Measurements from ENCODE around the gene TRANK1.

TRANK1 gene

DNA sequence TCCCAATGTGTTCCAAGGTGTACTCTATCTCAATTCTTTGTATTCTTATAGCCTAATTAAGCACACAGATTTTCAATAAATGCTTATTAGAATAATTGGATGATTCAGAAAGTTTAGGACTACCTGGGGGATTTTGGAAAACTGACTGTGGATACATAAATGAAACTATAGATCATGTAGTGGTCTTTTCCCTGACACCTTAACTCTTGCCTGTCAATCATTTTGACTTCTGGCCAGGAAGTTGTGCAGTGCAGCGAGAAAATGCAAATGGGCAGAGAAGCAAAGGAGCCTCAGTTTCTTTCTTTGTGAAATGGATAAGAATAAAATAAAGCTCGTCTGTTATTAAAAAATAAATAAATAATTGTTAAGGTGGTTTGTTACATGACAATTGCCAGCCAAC is 133.1 kb downstream of the TRANK1 start:
- Histone ChIP-seq H3K9ac (ENCODE audit: insufficient read length, low read depth) (no peak overlapping the region), H3K4me1 (ENCODE audit: insufficient read depth, insufficient read length) (peaks cover 6% of the 10 kb centered on the region), H3K9me3 (ENCODE audit: insufficient read depth, low read length) (no peaks in the 10 kb centered on the region), H3K27me3 (ENCODE audit: insufficient read depth, insufficient read length) (no peaks in the 10 kb centered on the region), H3K4me3 (ENCODE audit: insufficient read length, low read depth) (no peak overlapping the region), H3K36me3 (ENCODE audit: insufficient read depth, insufficient read length, low read length) (no peaks in the 10 kb centered on the region)
- DNase-seq (ENCODE audit: low read depth, low spot score) = no peak
- TF ChIP-seq ZNF274 (IDR thresholded peaks at IDR 0.05; ENCODE audit: low read depth, low read length) (no peak), SUZ12 (IDR thresholded peaks at IDR 0.05; ENCODE audit: extremely low read depth, insufficient read depth, insufficient read length) (no peak), YY1 (IDR thresholded peaks at IDR 0.05; ENCODE audit: insufficient read depth, insufficient read length) (no peak)

DNA sequence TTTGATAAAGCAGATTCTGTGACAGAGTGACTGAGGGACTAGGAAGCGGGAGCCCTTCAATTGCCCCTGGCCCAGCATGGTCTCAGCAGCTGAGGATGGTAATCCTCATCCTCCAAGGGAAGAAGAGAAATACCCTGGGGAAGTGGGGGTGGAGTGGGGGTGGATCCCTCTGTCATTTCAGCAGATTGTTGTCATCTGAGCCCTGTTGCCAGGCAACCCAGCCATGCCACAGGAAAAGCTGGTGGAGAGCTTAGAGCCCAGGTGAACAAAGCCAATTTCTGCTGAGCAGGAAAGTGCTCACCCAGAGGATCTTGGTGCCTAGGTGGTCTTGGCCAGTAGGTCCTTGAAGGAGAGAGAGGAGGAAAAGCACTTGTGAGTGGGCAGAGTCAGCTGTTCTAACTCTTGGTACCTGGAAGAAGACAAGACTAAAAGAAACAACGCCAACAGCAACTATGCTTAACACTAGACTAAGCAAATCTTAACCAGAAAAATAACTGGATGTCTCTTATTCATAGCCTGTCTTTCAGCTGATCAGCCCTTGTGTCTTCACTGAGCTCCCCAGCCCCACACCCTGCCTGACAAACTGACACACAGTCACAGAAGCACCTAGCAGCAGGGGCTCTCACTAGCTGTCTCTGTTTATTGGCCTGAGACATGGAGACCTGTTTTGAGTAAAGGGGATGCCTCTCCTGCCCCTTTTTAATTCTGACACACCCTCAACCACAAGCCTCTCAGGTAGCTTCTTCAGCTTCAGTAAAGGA is 140.4 kb downstream of the TRANK1 start:
- DNase-seq (ENCODE audit: low read depth, low spot score) = peak; percentile 61
- H3K27me3 ChIP-seq (ENCODE audit: insufficient read depth, insufficient read length) = no peaks in the 10 kb centered on the region
- H3K4me1 ChIP-seq (ENCODE audit: insufficient read depth, insufficient read length) = peaks cover 4% of the 10 kb centered on the region
- no peaks in the 10 kb centered on the region for H3K36me3 ChIP-seq (ENCODE audit: insufficient read depth, insufficient read length, low read length)
- H3K9me3 ChIP-seq (ENCODE audit: insufficient read depth, low read length) = peaks cover 17% of the 10 kb centered on the region
- no peak overlapping the region for H3K4me3 ChIP-seq (ENCODE audit: insufficient read length, low read depth)
- H3K9ac ChIP-seq (ENCODE audit: insufficient read length, low read depth) = no peak overlapping the region
- no peak for TF ChIP-seq ZNF274 (IDR thresholded peaks at IDR 0.05; ENCODE audit: low read depth, low read length)
- no peak for TF ChIP-seq SUZ12 (IDR thresholded peaks at IDR 0.05; ENCODE audit: extremely low read depth, insufficient read depth, insufficient read length)
- no peak for TF ChIP-seq YY1 (IDR thresholded peaks at IDR 0.05; ENCODE audit: insufficient read depth, insufficient read length)

DNA sequence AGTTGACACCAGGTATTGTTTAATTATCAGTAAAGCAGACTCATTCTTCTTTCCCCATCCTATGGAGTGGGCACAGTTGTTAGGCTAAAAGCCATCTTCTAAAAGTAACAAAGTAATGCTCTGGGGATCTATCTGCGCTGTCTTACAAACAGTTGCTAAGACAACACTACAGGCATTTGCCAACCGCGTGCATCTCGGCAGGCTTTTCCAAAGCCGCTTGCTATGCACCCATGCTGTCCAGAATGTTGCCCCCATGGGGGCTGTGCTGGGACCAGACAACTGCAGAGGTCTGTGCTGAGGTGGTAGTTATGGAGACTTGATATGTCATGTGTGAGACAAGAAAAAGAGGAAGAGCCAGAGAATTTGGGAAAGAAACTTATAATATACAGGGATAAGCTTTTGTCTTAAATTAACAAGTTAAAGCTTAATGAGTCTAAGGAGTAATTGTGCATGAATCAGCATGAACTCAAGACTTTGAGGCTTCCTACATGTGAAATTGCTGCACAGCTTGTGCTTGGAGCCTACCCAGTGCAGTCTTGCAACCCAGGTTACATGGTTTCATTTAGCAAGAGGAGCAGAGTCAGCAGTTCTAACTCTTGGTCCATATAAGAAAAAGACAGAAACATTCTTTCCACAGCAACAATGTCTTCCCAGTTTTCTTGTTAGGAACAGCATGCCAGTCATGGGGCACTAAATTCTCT is 141.6 kb downstream of the TRANK1 start:
- Histone ChIP-seq H3K9me3 (ENCODE audit: insufficient read depth, low read length) (peaks cover 17% of the 10 kb centered on the region), H3K9ac (ENCODE audit: insufficient read length, low read depth) (no peak overlapping the region), H3K27me3 (ENCODE audit: insufficient read depth, insufficient read length) (no peaks in the 10 kb centered on the region), H3K4me3 (ENCODE audit: insufficient read length, low read depth) (no peak overlapping the region), H3K4me1 (ENCODE audit: insufficient read depth, insufficient read length) (peaks cover 4% of the 10 kb centered on the region), H3K36me3 (ENCODE audit: insufficient read depth, insufficient read length, low read length) (no peaks in the 10 kb centered on the region)
- TF ChIP-seq YY1 (IDR thresholded peaks at IDR 0.05; ENCODE audit: insufficient read depth, insufficient read length) = no peak
- DNase-seq (ENCODE audit: low read depth, low spot score) = no peak

DNA sequence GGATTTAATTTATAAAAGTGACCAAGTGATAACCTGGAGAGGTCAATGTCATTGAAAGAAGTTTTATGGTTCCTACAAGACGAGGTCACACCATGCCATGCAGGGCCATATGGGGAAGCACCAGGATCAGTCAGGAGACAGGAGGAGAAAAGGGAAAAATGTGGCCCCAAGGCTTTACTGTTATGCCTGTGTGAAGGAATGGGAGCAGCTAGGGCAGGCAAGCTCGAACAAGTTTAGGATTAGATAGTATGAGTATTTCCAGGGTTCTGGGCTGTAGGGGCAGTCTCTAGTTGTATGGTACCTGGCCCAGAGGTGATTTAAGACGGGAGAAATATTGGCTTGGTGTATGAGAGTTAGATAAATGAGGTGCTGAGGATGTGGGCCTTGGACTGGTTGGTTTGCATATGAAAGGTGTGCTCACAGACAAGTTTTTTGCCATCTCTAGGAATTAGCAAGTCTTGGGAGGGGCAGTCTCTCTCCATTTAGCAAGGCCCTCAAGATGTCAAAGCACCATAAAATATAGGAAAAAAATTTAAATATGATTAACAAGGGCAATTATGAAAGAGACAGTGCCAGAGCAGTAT is 144.2 kb downstream of the TRANK1 start:
- Histone ChIP-seq H3K27me3 (ENCODE audit: insufficient read depth, insufficient read length) (no peaks in the 10 kb centered on the region), H3K4me3 (ENCODE audit: insufficient read length, low read depth) (no peak overlapping the region), H3K9ac (ENCODE audit: insufficient read length, low read depth) (no peak overlapping the region), H3K36me3 (ENCODE audit: insufficient read depth, insufficient read length, low read length) (no peaks in the 10 kb centered on the region), H3K9me3 (ENCODE audit: insufficient read depth, low read length) (0 out of 2 replicates have a peak, but pooled peaks cover 6% of the 10 kb centered on the region), H3K4me1 (ENCODE audit: insufficient read depth, insufficient read length) (peaks cover 4% of the 10 kb centered on the region)
- no peak for DNase-seq (ENCODE audit: low read depth, low spot score)
- TF ChIP-seq ZNF274 (IDR thresholded peaks at IDR 0.05; ENCODE audit: low read depth, low read length) (no peak), YY1 (IDR thresholded peaks at IDR 0.05; ENCODE audit: insufficient read depth, insufficient read length) (no peak), SUZ12 (IDR thresholded peaks at IDR 0.05; ENCODE audit: extremely low read depth, insufficient read depth, insufficient read length) (no peak)

DNA sequence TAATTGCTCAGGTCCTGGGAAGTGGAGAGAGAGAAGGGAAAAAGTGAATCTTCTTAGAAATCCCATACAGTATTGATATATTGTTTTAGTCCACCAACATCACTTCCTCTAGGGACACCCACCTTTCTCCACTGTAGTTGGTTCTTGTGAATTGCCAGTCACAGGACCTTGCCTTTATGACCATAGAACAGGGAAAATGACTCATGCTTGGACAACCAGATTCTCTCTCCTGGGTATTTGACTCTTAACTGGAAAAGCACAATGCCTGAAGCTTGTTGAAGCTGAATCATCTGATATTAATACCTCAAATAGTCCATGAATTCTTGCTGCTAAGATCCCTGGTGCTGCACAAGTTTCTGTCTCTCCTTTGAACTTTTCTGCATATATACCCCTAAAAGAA is 148.0 kb downstream of the TRANK1 start:
- Histone ChIP-seq H3K4me3 (ENCODE audit: insufficient read length, low read depth) (no peak overlapping the region), H3K9ac (ENCODE audit: insufficient read length, low read depth) (no peak overlapping the region), H3K9me3 (ENCODE audit: insufficient read depth, low read length) (no peaks in the 10 kb centered on the region), H3K36me3 (ENCODE audit: insufficient read depth, insufficient read length, low read length) (no peaks in the 10 kb centered on the region), H3K4me1 (ENCODE audit: insufficient read depth, insufficient read length) (peaks cover 4% of the 10 kb centered on the region), H3K27me3 (ENCODE audit: insufficient read depth, insufficient read length) (no peaks in the 10 kb centered on the region)
- DNase-seq (ENCODE audit: low read depth, low spot score) = no peak
- no peak for TF ChIP-seq SUZ12 (IDR thresholded peaks at IDR 0.05; ENCODE audit: extremely low read depth, insufficient read depth, insufficient read length)
- TF ChIP-seq YY1 (IDR thresholded peaks at IDR 0.05; ENCODE audit: insufficient read depth, insufficient read length) = no peak
- no peak for TF ChIP-seq ZNF274 (IDR thresholded peaks at IDR 0.05; ENCODE audit: low read depth, low read length)

DNA sequence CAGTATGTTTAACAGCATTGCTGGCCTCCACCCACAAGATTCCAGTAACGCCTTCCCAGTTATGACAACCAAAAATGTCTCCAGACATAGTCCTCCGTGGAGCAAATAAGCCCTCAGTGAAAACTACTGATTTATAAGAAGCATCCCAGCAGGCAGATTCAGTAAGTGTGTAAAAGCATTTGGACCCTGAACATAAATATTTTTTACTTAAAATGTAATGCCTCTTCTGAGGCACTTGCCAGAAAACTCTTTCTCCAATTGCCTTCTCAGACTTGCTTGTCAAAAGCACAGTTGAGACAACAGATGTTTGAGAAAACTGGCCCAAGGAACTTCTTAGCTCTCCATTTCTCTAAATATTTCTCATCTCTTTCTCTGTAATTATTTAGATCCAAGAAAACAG is 148.7 kb downstream of the TRANK1 start:
- Histone ChIP-seq H3K27me3 (ENCODE audit: insufficient read depth, insufficient read length) (no peaks in the 10 kb centered on the region), H3K9ac (ENCODE audit: insufficient read length, low read depth) (no peak overlapping the region), H3K4me3 (ENCODE audit: insufficient read length, low read depth) (no peak overlapping the region), H3K36me3 (ENCODE audit: insufficient read depth, insufficient read length, low read length) (no peaks in the 10 kb centered on the region), H3K4me1 (ENCODE audit: insufficient read depth, insufficient read length) (peaks cover 4% of the 10 kb centered on the region), H3K9me3 (ENCODE audit: insufficient read depth, low read length) (no peaks in the 10 kb centered on the region)
- DNase-seq (ENCODE audit: low read depth, low spot score) = no peak
- TF ChIP-seq SUZ12 (IDR thresholded peaks at IDR 0.05; ENCODE audit: extremely low read depth, insufficient read depth, insufficient read length) (no peak), YY1 (IDR thresholded peaks at IDR 0.05; ENCODE audit: insufficient read depth, insufficient read length) (no peak), ZNF274 (IDR thresholded peaks at IDR 0.05; ENCODE audit: low read depth, low read length) (no peak)

DNA sequence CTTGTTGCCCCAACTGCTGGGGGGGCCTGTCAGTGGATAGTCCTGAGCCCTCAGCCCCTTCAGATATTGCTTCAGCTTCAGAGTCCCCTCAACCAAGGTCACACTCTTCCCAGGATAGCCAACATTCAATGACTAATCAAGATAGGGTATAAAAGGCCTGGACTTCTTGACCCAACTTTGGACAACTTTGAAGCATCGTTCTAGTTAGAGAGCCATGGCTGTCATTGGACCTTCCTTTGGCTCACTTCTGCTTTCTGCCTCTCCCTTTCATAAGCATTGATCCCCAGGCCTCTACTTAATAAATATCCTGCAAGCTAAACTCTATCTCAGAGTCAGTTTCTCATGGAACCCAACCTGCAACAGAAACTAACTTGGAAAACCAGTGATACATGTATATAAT is 149.2 kb downstream of the TRANK1 start:
- no peak for DNase-seq (ENCODE audit: low read depth, low spot score)
- TF ChIP-seq YY1 (IDR thresholded peaks at IDR 0.05; ENCODE audit: insufficient read depth, insufficient read length) (no peak), SUZ12 (IDR thresholded peaks at IDR 0.05; ENCODE audit: extremely low read depth, insufficient read depth, insufficient read length) (no peak), ZNF274 (IDR thresholded peaks at IDR 0.05; ENCODE audit: low read depth, low read length) (no peak)
- Histone ChIP-seq H3K4me3 (ENCODE audit: insufficient read length, low read depth) (no peak overlapping the region), H3K9me3 (ENCODE audit: insufficient read depth, low read length) (no peaks in the 10 kb centered on the region), H3K27me3 (ENCODE audit: insufficient read depth, insufficient read length) (no peaks in the 10 kb centered on the region), H3K36me3 (ENCODE audit: insufficient read depth, insufficient read length, low read length) (no peaks in the 10 kb centered on the region), H3K4me1 (ENCODE audit: insufficient read depth, insufficient read length) (peaks cover 2% of the 10 kb centered on the region), H3K9ac (ENCODE audit: insufficient read length, low read depth) (no peak overlapping the region)

All from NT2/D1 (cell line).